K562 (cell line): ENCODE measurements around the gene EDEM1. TPM values are rescaled to one million over a fixed set of nuclear protein-coding genes. Genes with fewer than 3 reads are reported as not detected.

Experiments
- ATF4 ChIP-seq: fragments of 450-650 bp; formaldehyde crosslinking; IDR thresholded peaks from 2 replicates; pipeline ENCODE4 v1.4.0; 2022; ENCODE audit warnings: mild to moderate bottlenecking, moderate library complexity
- EP400 ChIP-seq: fragments of 450-650 bp; IDR thresholded peaks from 2 replicates; pipeline ENCODE4 v1.6.1; 2017; ENCODE audit warnings: antibody characterized with exemption, mild to moderate bottlenecking, moderate library complexity
- KDM5B ChIP-seq: fragments of 200-600 bp; sonication (generic); IDR thresholded peaks from 2 replicates; pipeline ENCODE4 v1.6.1; 2012; ENCODE audit warnings: low read depth, mild to moderate bottlenecking, moderate library complexity, low read length, control low read depth, inconsistent platforms; ENCODE audit not compliant: insufficient replicate concordance
- NR2C2 ChIP-seq, 2 experiments: fragments of 200-800 bp in 1 of 2; sonication (Bioruptor generic) in 1 of 2; sonication (generic) in 1 of 2; formaldehyde crosslinking in 1 of 2; IDR thresholded peaks; 2 replicates each; pipeline versions ENCODE4 v1.6.1 to v1.8.0; 2016 to 2022; ENCODE audit warnings: mild to moderate bottlenecking in 1 of 2, missing compliant biosample characterization in 1 of 2, missing genetic modification characterization in 1 of 2, missing genetic modification reagents in 1 of 2
- polyA plus RNA-seq, 8 experiments: library from polyadenylated mRNA; depleted of rRNA in 4 of 8; stranded (reverse) in 5 of 8; unstranded in 3 of 8; fragments of >200 nt; fragmentation: Nextera tagmentation in 2 of 8; fragmentation: Illumina TruSeq in 1 of 8; extraction: Ambion mirVana in 2 of 8; extraction: Trizol in 1 of 8; gene quantifications; 2 replicates each; pipeline versions ENCODE4 v1.2.1 to v1.2.3, GENCODE V29; 2011 to 2014; ENCODE audit warnings: inconsistent platforms in 1 of 8, missing spikeins in 1 of 8
- total RNA-seq, 7 experiments: library from RNA; depleted of rRNA in 6 of 7; stranded (reverse); fragments of >200 nt in 6 of 7; fragmentation: Illumina TruSeq in 2 of 7; extraction: Trizol in 2 of 7; gene quantifications; 2 replicates each; pipeline versions ENCODE4 v1.2.1 to v1.2.3, GENCODE V29; 2011 to 2021; ENCODE audit warnings: low replicate concordance in 1 of 7
- TF ChIP-seq, protein P1 (sequence below): fragments of 450-650 bp; IDR thresholded peaks from 2 replicates; pipeline ENCODE4 v1.6.1; 2017; ENCODE audit warnings: antibody characterized with exemption
- TF ChIP-seq, protein P2 (sequence below): fragments of 250-450 bp; sonication (Bioruptor Pico); IDR thresholded peaks from 2 replicates; pipeline ENCODE4 v1.4.0; 2020; ENCODE audit warnings: mild to moderate bottlenecking, moderate library complexity, borderline replicate concordance

Gene EDEM1
- total and polyA plus RNA-seq, 9 of the 15 experiments (the other 6 are each of a cell fraction or from before 2014, with no cell fraction given), result 6.2 to 36.7 (median 14.3) TPM

DNA sequence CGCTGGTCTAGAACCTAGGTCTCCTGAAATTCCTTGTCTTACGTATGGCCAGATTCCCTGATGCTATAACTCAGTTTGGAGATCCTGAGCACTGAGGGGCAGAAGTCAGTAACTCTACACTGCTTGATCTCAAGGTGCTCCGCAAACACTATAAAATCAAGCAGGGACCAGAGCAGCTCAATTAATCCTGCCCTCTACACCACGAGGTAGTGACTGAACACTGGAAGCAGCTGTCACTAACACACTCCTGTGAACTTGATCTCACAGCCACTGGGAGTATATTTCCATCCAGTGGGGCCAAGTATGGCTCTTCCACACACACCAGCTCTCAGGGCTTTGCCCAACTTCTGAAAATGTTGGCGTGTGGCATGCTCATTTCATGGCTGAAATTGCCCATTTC, 51.0 kb downstream of the EDEM1 start (continued):
- TF ChIP-seq, protein P1, sequence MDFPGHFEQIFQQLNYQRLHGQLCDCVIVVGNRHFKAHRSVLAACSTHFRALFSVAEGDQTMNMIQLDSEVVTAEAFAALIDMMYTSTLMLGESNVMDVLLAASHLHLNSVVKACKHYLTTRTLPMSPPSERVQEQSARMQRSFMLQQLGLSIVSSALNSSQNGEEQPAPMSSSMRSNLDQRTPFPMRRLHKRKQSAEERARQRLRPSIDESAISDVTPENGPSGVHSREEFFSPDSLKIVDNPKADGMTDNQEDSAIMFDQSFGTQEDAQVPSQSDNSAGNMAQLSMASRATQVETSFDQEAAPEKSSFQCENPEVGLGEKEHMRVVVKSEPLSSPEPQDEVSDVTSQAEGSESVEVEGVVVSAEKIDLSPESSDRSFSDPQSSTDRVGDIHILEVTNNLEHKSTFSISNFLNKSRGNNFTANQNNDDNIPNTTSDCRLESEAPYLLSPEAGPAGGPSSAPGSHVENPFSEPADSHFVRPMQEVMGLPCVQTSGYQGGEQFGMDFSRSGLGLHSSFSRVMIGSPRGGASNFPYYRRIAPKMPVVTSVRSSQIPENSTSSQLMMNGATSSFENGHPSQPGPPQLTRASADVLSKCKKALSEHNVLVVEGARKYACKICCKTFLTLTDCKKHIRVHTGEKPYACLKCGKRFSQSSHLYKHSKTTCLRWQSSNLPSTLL, result no peak
- TF ChIP-seq, protein P2, sequence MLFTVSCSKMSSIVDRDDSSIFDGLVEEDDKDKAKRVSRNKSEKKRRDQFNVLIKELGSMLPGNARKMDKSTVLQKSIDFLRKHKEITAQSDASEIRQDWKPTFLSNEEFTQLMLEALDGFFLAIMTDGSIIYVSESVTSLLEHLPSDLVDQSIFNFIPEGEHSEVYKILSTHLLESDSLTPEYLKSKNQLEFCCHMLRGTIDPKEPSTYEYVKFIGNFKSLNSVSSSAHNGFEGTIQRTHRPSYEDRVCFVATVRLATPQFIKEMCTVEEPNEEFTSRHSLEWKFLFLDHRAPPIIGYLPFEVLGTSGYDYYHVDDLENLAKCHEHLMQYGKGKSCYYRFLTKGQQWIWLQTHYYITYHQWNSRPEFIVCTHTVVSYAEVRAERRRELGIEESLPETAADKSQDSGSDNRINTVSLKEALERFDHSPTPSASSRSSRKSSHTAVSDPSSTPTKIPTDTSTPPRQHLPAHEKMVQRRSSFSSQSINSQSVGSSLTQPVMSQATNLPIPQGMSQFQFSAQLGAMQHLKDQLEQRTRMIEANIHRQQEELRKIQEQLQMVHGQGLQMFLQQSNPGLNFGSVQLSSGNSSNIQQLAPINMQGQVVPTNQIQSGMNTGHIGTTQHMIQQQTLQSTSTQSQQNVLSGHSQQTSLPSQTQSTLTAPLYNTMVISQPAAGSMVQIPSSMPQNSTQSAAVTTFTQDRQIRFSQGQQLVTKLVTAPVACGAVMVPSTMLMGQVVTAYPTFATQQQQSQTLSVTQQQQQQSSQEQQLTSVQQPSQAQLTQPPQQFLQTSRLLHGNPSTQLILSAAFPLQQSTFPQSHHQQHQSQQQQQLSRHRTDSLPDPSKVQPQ, result no peak
- no peak for TF ChIP-seq ATF4 (CRISPR knock-in tag)
- TF ChIP-seq KDM5B, result no peak
- no peak for TF ChIP-seq EP400
- no peak for TF ChIP-seq NR2C2 (CRISPR knock-in tag; IDR thresholded peaks at IDR 0.05)
- no peak for TF ChIP-seq NR2C2 (tag; IDR thresholded peaks at IDR 0.05)
- TF ChIP-seq, all 486 proteins: peak for 0
